H54 (cell line): ENCODE measurements around the gene MAPK8.
"Not testable (repeated sequence)": the region's sequence is repeated elsewhere in the genome, so short reads cannot be mapped to it uniquely, and the experiment has no call there.

Experiments used
- DNase-seq: peaks from one replicate; pipeline ENCODE4 v3.0.0; 2011; ENCODE audit warnings: low spot score, mixed read lengths; ENCODE audit not compliant: insufficient read length
- FAIRE-seq: peaks from 3 replicates; lab custom pipeline; 2011; peaks lifted over from hg19 to GRCh38; lab: Jason Lieb, UNC
- POLR2A ChIP-seq: IDR thresholded peaks from 2 replicates; pipeline ENCODE4 v1.6.1; 2011; ENCODE audit warnings: low read depth, mild to moderate bottlenecking, low read length

Gene MAPK8

DNA sequence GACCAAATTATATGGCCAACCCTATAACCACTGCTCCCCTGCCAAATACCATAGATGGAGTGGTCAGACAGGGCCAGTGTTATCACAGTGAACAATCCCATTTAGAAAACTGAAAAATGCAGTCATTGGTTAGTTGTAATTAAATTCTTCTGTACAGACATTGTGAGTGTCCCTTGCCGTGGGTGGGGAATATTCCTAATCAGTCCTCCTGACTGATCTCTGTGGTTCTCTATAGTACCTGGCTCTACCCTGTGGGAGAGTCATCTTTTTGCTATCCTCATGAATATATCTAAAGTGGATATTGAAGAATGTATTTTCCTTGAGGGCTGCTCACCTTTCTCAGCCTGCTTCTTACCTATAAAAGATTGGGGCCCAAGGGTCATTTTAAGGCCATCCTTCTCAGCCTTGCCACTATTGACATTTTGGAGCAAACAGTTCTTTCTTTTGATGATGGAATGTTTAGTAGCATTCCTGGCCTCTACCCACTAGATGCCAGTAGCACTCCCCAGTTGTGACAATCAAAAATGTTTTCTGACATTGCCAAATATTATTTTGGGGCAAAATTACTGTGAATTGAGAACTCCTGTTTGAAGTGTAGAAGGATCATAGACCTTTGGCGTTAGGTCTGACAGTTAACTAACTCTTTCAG is 110.2 kb downstream of the MAPK8 start:
- no peak for DNase-seq
- no peak for TF ChIP-seq POLR2A
- FAIRE-seq, result no peak

DNA sequence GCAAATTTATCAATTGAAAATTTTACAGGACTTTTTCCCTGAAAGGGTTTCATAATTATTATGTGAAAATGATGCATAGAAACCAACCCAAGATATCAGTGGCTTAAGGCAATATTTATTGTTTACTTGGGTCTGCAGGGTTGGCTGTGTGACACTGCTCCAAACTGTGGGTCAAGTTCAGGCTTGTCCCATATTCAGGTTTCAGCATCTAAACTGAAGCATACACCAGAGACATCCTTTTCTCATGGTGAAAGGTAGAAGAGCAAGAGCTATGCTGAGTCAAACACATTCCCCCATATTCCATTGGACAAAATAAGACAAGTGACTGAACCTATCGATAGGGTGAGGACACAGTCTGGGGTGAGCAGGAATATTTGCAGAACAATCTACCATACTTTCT is 110.9 kb downstream of the MAPK8 start:
- TF ChIP-seq POLR2A, result no peak
- FAIRE-seq, result no peak
- no peak for DNase-seq

GRCh38 chr10:48418189-48418788 is 111.8 kb downstream of the MAPK8 start:
- DNase-seq (no peak), FAIRE-seq (no peak)
- TF ChIP-seq POLR2A, result no peak

GRCh38 chr10:48419714-48420113 is 113.2 kb downstream of the MAPK8 start:
- TF ChIP-seq POLR2A, result no peak
- DNase-seq (no peak), FAIRE-seq (no peak)

GRCh38 chr10:48421862-48422261 is 115.4 kb downstream of the MAPK8 start:
- not testable (repeated sequence) for FAIRE-seq, DNase-seq

- DNase-seq (no peak), FAIRE-seq (no peak)
- no peak for TF ChIP-seq POLR2A
These were observed 117.4 kb downstream of the MAPK8 start for GRCh38 chr10:48423884-48424283.

DNA sequence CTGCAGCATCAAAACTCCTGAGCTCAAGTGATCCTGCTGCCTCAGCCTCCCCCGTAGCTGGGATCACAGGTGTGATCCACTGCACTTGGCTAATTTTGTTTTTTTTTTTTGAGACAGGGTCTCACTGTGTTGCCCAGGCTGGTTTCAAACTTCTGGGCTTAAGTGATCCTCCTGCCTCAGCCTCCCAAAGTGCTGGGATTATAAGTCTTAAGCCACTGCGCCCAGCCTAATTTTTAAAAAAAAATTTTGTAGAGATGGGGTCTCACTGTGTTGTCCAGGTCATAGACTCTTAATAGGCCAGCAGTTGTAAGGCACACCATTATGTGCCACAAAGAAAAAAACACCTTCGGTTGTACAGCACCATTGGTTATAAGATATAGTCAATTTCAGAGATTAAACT is 122.4 kb downstream of the MAPK8 start:
- no peak for FAIRE-seq
- no peak for DNase-seq
- no peak for TF ChIP-seq POLR2A

DNA sequence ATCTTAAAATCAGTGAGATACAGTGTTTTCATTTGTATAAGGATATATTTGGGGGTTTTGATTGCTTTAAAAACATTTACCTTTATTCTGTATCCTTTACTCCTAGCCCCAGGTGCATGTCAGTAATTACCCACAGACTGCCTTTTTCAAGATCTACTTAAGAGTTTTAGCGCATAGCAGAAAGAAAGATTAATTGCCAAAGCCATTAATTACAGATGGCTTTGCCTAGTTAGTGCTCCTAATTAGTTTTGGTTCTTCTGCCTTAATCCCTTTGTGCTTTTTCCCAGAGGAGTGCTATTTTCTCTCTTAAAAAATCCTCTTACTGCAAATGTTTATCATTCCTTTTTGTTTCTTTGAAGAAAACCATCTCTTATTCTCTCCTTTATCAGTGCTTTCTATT is 122.8 kb downstream of the MAPK8 start:
- no peak for TF ChIP-seq POLR2A
- FAIRE-seq (no peak), DNase-seq (no peak)

GRCh38 chr10:48430402-48430993 is 124.0 kb downstream of the MAPK8 start:
- TF ChIP-seq POLR2A, result no peak
- DNase-seq (no peak), FAIRE-seq (no peak)

- FAIRE-seq (no peak), DNase-seq (no peak)
- no peak for TF ChIP-seq POLR2A
These were observed 125.4 kb downstream of the MAPK8 start for GRCh38 chr10:48431871-48432270.

DNA sequence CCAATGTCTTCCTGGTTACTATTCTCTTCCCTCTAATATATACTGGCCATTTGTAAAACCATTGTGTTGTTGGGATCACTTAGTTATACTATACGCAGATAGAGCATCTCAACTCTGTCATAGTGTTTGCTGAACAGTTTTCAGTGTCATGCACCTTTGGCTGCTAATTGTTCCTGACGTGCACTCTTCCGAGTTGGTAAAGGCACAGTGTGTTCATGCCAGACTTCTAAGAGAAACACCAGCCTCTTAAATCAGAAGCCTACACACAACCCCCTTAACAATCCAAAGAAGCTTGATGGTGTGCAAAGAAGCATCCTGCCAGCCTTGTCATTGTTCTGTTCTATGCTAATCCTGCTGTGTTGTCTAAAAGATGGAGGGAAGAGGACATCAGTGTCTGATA is 131.1 kb downstream of the MAPK8 start:
- FAIRE-seq (no peak), DNase-seq (no peak)
- TF ChIP-seq POLR2A, result no peak

GRCh38 chr10:48439031-48439430 is 132.6 kb downstream of the MAPK8 start:
- FAIRE-seq, result no peak
- no peak for DNase-seq
- no peak for TF ChIP-seq POLR2A

DNA sequence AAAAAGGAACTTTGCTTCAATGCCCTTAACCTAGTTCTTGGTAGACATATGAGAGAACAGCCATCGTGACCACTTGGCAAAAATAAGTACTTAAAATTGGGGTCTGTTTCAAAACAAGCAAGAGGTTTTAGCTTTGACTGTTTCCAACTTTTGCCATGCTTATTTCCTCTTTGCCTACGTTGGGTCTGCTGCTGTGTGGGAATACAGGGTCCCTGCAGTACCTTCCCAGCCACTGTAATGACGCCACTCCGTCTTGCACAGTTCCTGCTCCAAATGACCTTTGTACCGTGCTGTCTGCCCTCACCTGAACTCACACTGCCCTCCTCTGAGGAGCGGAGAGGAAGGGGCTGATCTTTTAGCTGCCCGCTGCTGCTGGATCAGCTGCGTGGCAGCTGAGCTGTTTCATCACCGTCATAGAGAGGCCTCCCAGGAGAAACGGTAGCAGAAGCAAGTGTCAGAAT is 133.1 kb downstream of the MAPK8 start:
- FAIRE-seq (no peak), DNase-seq (no peak)
- no peak for TF ChIP-seq POLR2A

- FAIRE-seq (no peak), DNase-seq (peak; percentile 1)
- TF ChIP-seq POLR2A, result no peak
These were observed 134.3 kb downstream of the MAPK8 start for GRCh38 chr10:48440771-48441170.
